OCI-LY7 (cell line): ENCODE results near the gene SLC24A4. TPM values are rescaled to one million over a fixed set of nuclear protein-coding genes. Genes with fewer than 3 reads are reported as not detected.

Source experiments
- BruUV-seq: library from RNA; stranded (reverse); fragments of 400-500 nt; replicated peaks from 2 replicates; lab custom pipeline; 2021; lab: Mats Ljungman, UMichigan
- CTCF ChIA-PET: fragments of 300-600 bp; sonication (Branson Sonifier 250); formaldehyde crosslinking; loops from one replicate; lab custom pipeline; 2022; ENCODE audit warnings: antibody characterized with exemption; ENCODE audit not compliant: unreplicated experiment; lab: Charles Lee
- POLR2A ChIA-PET: fragments of 300-600 bp; sonication (Branson Sonifier 250); formaldehyde crosslinking; loops from one replicate; lab custom pipeline; 2022; ENCODE audit warnings: antibody characterized with exemption; lab: Charles Lee
- DNase-seq: peaks from one replicate; pipeline ENCODE4 v3.0.0-alpha.2; 2015; ENCODE audit warnings: low spot score
- H2AFZ ChIP-seq: fragments of 200-600 bp; sonication (generic), shearing (Covaris generic); 2 replicates; pipeline ENCODE4 v1.6.1; 2014; ENCODE audit warnings: mild to moderate bottlenecking, antibody characterized with exemption, low read length, moderate library complexity
- H3K27ac ChIP-seq: fragments of 200-600 bp; sonication (generic); 2 replicates; pipeline ENCODE4 v1.5.1; 2014; ENCODE audit warnings: mixed run types, low read depth, mild to moderate bottlenecking, moderate library complexity, low read length, inconsistent platforms; ENCODE audit not compliant: poor library complexity, severe bottlenecking
- H3K36me3 ChIP-seq: fragments of 200-600 bp; sonication (generic); 2 replicates; pipeline ENCODE4 v1.6.1; 2014; ENCODE audit warnings: mild to moderate bottlenecking, antibody characterized with exemption, low read length, moderate library complexity, mixed read lengths; ENCODE audit not compliant: insufficient read depth
- H3K4me1 ChIP-seq: fragments of 200-600 bp; sonication (generic); 2 replicates; pipeline ENCODE4 v1.5.1; 2014; ENCODE audit warnings: mild to moderate bottlenecking, low read length; ENCODE audit not compliant: insufficient read depth, poor library complexity, severe bottlenecking
- H3K4me2 ChIP-seq: fragments of 200-600 bp; sonication (generic); 2 replicates; pipeline ENCODE4 v1.6.1; 2014; ENCODE audit warnings: mild to moderate bottlenecking, low read length
- H3K4me3 ChIP-seq: fragments of 200-600 bp; sonication (generic); 2 replicates; pipeline ENCODE4 v1.5.1; 2014; ENCODE audit warnings: mild to moderate bottlenecking, low read depth, low read length; ENCODE audit not compliant: poor library complexity, severe bottlenecking
- H3K79me2 ChIP-seq: fragments of 200-600 bp; sonication (generic); 2 replicates; pipeline ENCODE4 v1.6.1; 2016; ENCODE audit warnings: low read depth, mild to moderate bottlenecking, low read length, moderate library complexity, mixed read lengths; ENCODE audit not compliant: insufficient read depth
- H3K9me2 ChIP-seq: fragments of 200-600 bp; sonication (generic); 2 replicates; pipeline ENCODE4 v1.6.1; 2016; ENCODE audit warnings: mild to moderate bottlenecking, low read length, mixed read lengths; ENCODE audit not compliant: insufficient read depth
- H3K9me3 ChIP-seq: fragments of 200-600 bp; sonication (generic); 2 replicates; pipeline ENCODE4 v1.6.1; 2014; ENCODE audit warnings: mild to moderate bottlenecking, mixed run types, low read length, mixed read lengths
- H4K20me1 ChIP-seq: fragments of 200-600 bp; sonication (generic); 2 replicates; pipeline ENCODE4 v1.6.1; 2014; ENCODE audit warnings: mild to moderate bottlenecking, antibody characterized with exemption, low read length, moderate library complexity, mixed read lengths; ENCODE audit not compliant: insufficient read depth
- EZH2phosphoT487 ChIP-seq: fragments of 200-600 bp; sonication (generic); IDR thresholded peaks from 2 replicates; pipeline ENCODE4 v1.6.1; 2018; ENCODE audit warnings: low read depth, borderline replicate concordance, mild to moderate bottlenecking, mixed run types, antibody characterized with exemption, low read length, moderate library complexity, mixed read lengths
- intact Hi-C: fragments of 100-400 bp; cut with micrococcal nuclease; formaldehyde crosslinking; loops from one replicate; pipeline ENCODE4 v1.10.0; 2022; ENCODE audit not compliant: unreplicated experiment
- total RNA-seq, 2 experiments: library from RNA; depleted of rRNA in 1 of 2; stranded (reverse); fragments of >200 nt in 1 of 2; shearing (Covaris generic) in 1 of 2; gene quantifications; 2 replicates each; pipeline ENCODE4 v1.2.3, GENCODE V29; 2014 to 2022
- TF ChIP-seq, protein P1 (sequence below): fragments of 200-600 bp; sonication (generic); conservative IDR thresholded peaks from 2 replicates; pipeline ENCODE4 v1.5.1; 2014; ENCODE audit warnings: mild to moderate bottlenecking, antibody characterized with exemption, low read length, moderate library complexity, mixed read lengths

SLC24A4 gene
- total RNA-seq, 2 experiments from 2014 or later = not detected

DNA sequence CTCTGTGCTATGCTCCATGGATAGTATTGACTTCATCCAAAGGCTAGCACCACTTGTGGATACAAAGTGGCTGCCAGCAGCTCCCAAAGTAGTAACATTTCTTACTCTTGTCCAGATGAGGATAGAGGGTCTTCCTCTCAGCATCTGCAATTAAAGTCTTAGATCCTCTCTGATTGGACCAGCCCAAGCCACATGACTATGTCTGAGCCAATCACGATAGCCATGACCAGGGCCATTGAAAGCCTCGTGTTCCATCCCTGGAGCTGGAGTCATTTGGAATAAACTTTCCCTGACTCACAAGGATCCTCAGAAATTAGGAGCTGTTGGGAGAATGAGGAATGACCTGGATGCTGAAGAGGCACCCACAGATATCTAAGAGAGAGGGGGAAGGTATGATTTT is 28.5 kb upstream of the SLC24A4 start:
- Histone ChIP-seq H4K20me1 (no peaks in the 10 kb centered on the region), H3K4me3 (no peak overlapping the region), H3K4me1 (no peaks in the 10 kb centered on the region), H3K9me3 (no peaks in the 10 kb centered on the region), H3K36me3 (no peaks in the 10 kb centered on the region), H3K79me2 (no peaks in the 10 kb centered on the region), H3K4me2 (no peak overlapping the region), H3K27ac (no peak overlapping the region), H3K9me2 (no peaks in the 10 kb centered on the region), H2AFZ (no peak overlapping the region)
- ChIA-PET CTCF (no interaction called here), POLR2A (interaction anchor here (1.2 kb wide), 1 partner anchor 12 kb away, joined by 3 read pairs; no protein-coding TSS in a partner anchor)
- no peak for DNase-seq
- BruUV-seq = no TSS peak
- TF ChIP-seq EZH2phosphoT487 = no peak
- TF ChIP-seq, protein P1, sequence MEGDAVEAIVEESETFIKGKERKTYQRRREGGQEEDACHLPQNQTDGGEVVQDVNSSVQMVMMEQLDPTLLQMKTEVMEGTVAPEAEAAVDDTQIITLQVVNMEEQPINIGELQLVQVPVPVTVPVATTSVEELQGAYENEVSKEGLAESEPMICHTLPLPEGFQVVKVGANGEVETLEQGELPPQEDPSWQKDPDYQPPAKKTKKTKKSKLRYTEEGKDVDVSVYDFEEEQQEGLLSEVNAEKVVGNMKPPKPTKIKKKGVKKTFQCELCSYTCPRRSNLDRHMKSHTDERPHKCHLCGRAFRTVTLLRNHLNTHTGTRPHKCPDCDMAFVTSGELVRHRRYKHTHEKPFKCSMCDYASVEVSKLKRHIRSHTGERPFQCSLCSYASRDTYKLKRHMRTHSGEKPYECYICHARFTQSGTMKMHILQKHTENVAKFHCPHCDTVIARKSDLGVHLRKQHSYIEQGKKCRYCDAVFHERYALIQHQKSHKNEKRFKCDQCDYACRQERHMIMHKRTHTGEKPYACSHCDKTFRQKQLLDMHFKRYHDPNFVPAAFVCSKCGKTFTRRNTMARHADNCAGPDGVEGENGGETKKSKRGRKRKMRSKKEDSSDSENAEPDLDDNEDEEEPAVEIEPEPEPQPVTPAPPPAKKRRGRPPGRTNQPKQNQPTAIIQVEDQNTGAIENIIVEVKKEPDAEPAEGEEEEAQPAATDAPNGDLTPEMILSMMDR = no peak
- intact Hi-C loops = no loop called here

DNA sequence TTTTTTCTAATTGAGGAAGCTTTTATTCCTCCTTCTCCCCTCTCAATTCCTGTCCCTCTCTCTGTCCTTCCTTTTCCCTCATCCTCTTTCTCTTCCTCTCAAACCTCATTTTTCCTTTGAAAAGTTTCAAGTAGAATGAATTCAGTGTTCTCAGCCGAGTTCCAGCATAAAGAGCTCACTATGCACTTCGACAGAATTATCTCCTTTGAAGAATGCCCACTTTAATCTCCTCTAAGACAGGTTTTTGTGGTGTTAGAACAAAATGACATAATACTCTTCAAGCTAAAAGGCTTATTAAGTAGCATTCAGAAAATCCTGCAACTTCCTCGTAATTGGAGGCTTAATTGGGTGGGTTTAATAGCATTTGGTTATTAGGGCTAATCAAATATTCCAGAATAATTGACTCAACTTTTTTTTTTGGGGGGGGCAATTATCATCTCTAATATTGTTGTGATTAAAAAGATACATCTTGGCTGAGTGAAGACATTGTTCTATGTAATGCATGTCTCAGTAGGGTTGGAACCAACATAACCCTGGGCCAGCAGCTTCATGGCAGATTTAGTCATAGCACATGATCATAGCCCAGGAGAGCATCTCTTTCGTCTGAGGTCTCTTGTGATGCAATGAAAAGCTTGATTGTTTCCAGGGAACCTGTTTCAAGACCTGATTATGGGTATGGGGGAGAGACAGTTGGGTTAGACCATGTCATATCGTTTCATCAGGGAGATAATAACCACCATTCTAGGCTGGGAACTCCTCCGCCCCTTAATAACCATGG is 25.0 kb upstream of the SLC24A4 start:
- intact Hi-C loops = no loop called here
- Histone ChIP-seq H3K9me3 (no peaks in the 10 kb centered on the region), H4K20me1 (no peaks in the 10 kb centered on the region), H2AFZ (no peak overlapping the region), H3K27ac (no peak overlapping the region), H3K36me3 (no peaks in the 10 kb centered on the region), H3K4me1 (no peaks in the 10 kb centered on the region), H3K79me2 (no peaks in the 10 kb centered on the region), H3K4me3 (no peak overlapping the region), H3K9me2 (no peaks in the 10 kb centered on the region), H3K4me2 (no peak overlapping the region)
- DNase-seq = no peak
- TF ChIP-seq, protein P1 = no peak
- TF ChIP-seq EZH2phosphoT487 = no peak
- BruUV-seq = no TSS peak
- POLR2A ChIA-PET = no interaction called here
- CTCF ChIA-PET = interaction anchor here (0.6 kb wide), 1 partner anchor 150 kb away, joined by 3 read pairs; no protein-coding TSS in a partner anchor

DNA sequence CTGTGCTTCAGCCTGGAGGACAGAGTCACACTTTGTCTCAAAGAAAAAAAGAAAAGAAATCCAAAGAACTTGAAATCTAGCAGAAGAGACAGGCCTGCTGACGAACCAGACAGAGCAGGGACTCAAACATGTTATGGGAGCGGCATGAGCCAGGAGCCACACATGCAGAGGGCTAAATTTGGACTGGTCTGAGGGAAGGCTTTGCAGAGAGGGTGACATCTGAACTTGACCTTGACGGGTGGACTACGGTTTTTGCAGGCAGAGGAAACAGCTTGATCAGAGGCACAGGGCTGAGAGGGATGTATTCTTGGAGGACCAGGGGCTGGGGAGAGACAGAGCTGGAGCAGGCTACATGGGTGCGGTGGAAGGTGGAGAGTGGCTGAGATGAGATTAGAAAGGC is 20.5 kb upstream of the SLC24A4 start:
- no peaks in the 10 kb centered on the region for H4K20me1 ChIP-seq
- no TSS peak for BruUV-seq
- intact Hi-C loops = no loop called here

More for the DNA sequence above, 20.5 kb upstream of the SLC24A4 start:
- H3K27ac ChIP-seq = no peak overlapping the region
- H3K4me1 ChIP-seq = no peaks in the 10 kb centered on the region
- no peak overlapping the region for H2AFZ ChIP-seq
- TF ChIP-seq, protein P1 = no peak
- TF ChIP-seq EZH2phosphoT487 = no peak
- DNase-seq = no peak
- CTCF ChIA-PET = no interaction called here
- H3K36me3 ChIP-seq = no peaks in the 10 kb centered on the region
- H3K9me3 ChIP-seq = no peaks in the 10 kb centered on the region
- no peak overlapping the region for H3K4me2 ChIP-seq
- no peaks in the 10 kb centered on the region for H3K9me2 ChIP-seq
- no peak overlapping the region for H3K4me3 ChIP-seq
- H3K79me2 ChIP-seq = no peaks in the 10 kb centered on the region
- POLR2A ChIA-PET = interaction anchor here (0.5 to 0.6 kb wide), 2 partner anchors 446 to 1935 kb away, joined by 3 read pairs; no protein-coding TSS in a partner anchor
